NOMO-1 (cell line): ENCODE data around the gene STK16.
"Not testable (repeated sequence)": the region's sequence is repeated elsewhere in the genome, so short reads cannot be mapped to it uniquely, and the experiment has no call there.

Experiments
- DNase-seq, 2 experiments: peaks; one replicate each; lab custom pipeline; 2025; ENCODE audit not compliant: unreplicated experiment in 2 of 2; lab: John Stamatoyannopoulos, UW

The STK16 gene, protein sequence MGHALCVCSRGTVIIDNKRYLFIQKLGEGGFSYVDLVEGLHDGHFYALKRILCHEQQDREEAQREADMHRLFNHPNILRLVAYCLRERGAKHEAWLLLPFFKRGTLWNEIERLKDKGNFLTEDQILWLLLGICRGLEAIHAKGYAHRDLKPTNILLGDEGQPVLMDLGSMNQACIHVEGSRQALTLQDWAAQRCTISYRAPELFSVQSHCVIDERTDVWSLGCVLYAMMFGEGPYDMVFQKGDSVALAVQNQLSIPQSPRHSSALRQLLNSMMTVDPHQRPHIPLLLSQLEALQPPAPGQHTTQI

DNA sequence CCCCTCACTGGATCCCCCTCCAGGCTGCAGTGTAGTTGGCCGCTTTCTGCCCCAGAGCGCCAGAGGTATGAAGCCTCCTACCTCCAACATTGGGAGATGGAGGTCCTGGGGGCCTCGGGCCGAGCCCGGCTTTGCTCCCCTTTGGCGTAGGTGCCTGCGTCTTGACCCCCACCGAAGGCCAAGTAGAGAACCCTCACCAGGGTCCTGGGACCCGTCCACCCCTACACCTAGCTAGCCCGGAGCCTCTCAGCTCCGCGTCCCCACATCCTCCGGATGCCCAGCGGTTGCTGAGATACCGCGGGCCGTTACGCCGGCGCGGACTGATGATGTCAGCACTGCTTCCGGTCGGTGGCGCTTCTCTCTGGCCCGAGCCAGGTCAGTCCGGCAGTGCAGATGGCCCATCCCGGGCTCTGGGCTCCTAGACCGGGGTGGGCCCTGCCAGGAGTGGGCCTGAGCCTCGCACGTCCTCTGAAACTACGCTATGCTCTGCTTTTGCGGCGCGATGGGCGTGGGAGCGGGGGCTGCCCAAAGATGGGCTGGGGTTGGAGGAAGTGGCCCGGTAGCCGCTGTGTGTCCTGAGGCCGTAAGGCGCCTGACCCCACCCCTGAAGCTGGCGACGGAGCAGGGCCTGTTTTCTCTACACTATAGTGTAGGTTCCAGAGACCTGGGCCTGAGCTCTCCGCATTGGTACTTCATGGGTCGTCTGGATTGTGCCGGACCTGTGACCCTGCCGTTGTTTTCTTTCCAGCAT lies at the start of gene STK16, which contains the start of gene GLB1L:
Gene STK16 (plus strand): TSS at position 332 of the 751 bp plus-strand sequence. CDS start 521 bp downstream, outside the sequence.
Gene GLB1L (minus strand): TSS at position 297 of the 751 bp plus-strand sequence. CDS start 1,871 bp downstream, outside the sequence.
- DNase-seq, result peak; percentile 78 to 84

DNA sequence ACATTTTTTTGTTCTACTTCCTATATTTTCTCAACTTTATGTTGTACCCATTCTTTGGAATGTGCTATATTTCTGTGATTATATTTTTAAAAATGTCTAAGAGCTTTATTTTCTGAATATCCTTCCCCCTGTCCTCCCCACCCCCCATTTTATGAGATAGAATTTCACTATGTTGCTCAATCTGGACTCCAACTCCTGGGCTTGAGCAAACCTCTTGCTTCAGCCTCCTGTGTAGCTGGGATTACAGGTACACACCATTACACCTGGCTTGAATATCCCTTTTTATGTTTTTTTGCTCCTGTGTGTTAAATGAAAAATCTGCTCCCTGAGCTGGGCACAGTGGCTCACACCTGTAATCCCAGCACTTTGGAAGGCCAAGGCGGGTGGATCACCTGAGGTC lies 47.9 kb upstream of the STK16 start:
- DNase-seq, result no peak

DNA sequence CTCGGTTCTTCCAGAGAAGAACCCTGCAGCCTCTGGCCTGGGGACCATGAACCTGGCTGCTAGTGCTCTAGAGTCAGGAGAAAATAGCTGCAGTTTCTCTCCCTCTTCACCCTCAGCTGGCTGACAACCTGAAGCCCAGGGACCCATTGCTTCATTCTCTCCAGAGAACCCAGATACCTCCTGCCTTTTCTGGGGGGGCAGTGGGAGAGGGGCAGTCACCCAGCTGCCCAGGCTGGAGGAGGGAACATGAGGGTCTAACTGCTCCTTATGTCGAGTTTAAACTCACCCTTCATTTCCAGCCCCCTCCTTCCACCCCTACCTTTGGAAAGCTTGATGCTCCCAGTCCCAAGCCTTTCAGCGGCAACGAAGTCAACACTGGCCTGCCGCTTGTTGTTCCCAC lies 46.3 kb upstream of the STK16 start:
- no peak for DNase-seq

DNA sequence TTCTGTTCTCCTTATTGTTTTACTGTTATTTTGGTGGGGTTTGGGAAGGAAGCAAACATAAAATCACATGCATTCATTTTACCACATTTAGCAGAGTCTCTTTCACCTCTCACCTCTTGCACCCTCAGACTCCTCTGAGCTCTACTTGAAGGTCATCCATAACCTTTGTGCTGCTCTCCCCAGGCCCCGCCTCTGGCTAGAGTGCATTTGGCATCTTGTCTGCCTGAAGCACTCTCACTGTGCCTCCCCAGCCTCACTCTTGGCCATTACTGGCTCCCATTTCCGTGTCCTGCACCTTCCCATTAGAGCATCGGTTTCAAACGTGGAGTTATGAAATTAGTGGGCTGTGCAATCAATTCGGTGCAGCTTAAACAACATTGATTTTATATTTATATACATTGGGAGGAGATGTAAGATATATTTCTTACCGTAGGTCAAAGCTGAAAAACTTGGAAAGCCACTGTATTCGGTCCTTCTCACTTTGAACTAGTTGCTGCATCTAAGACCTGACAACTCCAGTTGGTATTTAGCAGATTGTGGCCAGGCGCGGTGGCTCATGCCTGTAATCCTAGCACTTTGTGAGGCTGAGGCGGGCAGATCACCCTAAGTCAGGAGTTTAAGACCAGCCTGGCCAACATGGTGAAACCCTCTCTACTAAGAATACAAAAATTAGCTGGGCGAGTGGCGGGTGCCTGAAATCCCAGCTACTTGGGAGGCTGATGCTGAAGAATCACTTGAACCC lies 45.6 kb upstream of the STK16 start:
- DNase-seq, result no peak

DNA sequence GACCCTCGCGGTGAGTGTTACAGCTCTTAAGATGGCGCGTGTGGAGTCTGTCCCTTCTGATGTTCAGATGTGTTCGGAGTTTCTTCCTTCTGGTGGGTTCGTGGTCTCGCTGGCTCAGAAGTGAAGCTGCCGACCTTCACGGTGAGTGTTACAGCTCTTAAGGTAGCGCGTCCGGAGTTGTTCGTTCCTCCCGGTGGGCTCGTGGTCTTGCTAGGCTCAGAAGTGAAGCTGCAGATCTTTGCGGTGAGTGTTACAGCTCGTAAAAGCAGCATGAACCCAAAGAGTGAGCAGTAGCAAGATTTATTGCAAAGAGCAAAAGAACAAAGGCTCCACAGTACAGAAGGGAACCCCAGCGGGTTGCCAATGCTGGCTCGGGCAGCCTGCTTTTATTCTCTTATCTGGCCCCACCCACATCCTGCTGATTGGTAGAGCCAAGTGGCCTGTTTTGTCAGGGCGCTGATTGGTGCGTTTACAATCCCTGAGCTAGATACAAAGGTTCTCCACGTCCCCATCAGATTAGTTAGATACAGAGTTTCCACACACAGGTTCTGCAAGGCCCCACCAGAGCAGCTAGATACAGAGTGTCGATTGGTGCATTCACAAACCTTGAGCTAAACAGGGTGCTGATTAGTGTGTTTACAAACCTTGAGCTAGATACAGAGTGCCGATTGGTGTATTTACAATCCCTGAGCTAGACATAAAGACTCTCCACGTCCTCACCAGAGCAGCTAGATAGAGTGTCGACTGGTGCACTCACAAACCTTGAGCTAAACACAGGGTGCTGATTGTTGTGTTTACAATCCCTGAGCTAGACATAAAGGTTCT lies 44.6 kb upstream of the STK16 start:
- not testable (repeated sequence) for DNase-seq

DNA sequence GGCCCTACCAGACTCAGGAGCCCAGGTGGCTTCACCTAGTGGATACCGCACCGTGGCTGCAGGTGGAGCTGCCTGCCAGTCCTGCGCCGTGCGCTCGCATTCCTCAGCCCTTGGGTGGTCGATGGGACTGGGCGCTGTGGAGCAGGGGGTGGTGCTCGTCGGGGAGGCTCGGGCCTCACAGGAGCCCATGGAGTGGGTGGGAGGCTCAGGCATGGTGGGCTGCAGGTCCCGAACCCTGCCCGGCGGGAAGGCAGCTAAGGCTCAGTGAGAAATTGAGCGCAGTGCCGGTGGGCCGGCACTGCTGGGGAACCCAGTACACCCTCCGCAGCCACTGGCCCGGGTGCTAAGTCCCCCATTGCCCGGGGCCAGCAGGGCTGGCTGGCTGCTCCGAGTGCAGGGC lies 43.9 kb upstream of the STK16 start:
- not testable (repeated sequence) for DNase-seq

DNA sequence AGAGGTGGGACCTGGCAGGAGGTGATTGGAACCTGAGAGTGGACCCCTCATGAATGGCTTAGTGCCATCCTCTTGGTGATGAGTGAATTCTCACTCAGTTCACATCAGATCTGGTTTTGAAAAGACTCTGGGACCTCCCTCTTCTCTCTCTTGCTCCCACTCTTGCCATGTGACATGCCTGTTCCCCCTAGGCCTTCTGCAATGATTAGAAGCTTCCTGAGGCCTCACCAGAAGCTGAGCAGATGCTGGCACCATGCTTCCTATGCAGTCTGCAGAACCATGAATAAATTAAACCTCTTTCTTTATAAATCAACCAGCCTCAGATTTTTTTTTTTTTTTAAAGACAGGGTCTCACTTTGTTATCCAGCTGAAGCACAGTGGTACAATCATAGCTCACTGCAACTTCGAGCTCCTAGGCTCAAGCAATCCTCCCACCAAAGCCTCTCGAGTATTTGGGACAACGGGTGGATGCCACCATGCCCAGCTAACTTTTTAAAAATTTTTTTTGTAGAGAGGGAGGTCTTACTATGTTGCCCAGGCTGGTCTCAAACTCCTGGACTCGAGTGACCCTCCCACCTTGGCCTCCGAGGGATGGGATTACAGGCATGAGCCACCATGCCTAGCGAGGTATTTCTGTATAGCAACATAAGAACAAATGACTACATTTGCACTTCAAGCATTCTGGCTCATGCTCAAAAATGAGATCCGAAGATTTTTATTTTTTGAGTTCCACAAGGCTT lies 40.7 kb upstream of the STK16 start:
- DNase-seq, result no peak

DNA sequence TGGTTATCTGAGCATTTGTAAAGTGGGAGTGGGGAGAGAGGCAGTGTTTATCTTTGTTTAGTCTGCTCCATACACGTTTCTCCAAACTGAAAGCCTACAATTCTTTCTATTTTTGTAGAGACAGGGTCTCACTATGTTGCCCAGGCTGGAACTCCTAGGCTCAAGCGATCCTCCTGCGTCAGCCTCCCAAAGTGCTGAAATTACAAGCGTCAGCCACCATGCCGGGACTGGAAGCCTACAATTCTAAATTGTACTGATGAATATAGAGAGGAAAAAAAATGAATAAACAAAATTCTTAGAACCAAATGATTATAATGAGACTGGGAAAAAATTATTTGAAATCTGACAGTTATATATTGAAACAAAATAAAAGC lies 40.1 kb upstream of the STK16 start:
- DNase-seq, result no peak

DNA sequence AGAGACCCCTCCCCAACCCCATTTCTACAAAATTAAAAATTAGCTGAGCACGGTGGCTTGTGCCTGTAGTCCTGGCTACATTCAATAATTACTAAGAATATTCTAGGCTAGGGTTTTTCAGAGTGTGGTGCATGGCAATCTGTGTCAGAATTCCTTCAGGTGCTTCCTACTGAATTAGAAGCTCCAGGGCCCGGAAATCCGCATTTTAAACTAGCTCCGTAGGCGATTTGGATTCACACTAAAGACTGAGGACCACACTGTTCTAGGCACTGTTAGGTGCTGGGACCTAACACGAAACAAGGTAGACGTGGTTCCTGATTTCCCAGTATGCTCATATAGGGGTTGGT lies 39.3 kb upstream of the STK16 start:
- no peak for DNase-seq

DNA sequence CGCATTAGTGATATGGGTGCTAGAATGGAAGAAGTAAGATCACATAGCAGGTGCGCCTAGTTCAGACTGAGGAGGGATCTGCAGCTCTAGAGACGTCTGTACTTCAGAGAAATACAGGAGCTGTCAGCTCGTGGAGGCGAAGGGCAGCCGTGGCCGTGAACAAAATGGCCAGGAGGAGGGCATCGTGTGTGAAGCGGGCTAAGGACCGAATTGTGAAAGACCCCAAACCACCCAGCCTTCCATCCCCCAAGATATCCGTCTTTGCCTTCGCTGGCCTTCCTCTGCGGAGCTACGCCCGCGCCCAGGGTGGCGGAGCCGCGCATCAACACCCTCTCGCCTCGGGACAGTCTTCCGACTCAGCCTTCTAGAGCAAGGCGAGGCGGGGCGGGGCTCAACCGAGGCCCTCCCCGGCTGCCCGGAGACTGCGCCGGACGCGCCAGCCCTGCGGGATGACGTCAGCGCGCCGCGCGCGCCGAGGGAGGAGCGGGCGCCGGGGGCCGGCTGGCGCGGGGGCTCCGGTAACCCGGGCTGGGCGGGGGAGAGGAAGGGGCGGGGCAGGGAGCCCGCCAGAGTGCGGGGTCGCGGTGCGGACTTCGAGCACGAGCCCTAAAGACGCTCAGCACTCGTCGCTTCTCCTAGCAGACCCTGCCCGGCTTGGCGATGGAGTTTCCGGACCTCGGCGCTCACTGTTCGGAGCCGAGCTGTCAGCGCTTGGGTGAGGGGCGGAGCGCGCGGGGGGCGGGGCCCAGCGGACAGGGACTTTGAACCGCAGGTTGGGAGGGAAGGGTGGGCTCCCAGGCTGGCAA lies 38.7 kb upstream of the STK16 start, which contains the start of gene ZFAND2B:
Gene ZFAND2B (plus strand): TSS at position 455 of the 806 bp plus-strand sequence. CDS start 206 bp downstream, at position 661.
- DNase-seq, result peak; percentile 91 to 92

DNA sequence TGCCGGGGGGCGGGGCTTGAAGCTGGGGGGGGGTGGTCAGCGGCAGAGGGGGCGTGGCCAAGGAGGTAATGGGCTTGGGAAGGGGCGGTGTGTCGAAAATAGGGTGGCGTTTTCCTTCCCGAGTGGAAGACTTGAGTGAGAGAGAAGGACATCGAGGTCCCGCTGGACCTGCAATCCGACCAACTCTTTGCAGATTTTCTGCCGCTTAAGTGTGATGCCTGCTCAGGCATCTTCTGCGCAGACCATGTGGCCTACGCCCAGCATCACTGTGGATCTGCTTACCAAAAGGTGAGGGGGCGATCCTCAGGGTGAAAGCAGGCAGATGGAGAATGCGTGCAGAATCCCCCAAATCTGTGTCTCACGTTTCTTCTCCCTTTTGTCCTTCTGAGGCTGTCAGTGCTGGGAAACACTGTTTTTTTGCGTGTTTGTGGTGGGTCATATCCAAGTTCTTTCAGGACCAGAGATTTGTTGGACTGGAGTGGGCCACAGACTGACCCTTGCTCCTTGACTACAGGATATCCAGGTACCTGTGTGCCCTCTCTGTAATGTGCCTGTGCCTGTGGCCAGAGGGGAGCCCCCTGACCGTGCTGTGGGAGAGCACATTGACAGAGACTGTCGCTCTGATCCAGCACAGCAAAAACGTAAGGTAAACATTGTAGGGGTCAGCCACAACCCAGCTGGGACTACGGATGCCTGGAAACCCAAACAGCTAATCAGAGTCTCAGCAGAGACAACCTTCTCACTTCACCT lies 38.0 kb upstream of the STK16 start:
- peak in 1 of 2 experiments; percentile 29 for DNase-seq

DNA sequence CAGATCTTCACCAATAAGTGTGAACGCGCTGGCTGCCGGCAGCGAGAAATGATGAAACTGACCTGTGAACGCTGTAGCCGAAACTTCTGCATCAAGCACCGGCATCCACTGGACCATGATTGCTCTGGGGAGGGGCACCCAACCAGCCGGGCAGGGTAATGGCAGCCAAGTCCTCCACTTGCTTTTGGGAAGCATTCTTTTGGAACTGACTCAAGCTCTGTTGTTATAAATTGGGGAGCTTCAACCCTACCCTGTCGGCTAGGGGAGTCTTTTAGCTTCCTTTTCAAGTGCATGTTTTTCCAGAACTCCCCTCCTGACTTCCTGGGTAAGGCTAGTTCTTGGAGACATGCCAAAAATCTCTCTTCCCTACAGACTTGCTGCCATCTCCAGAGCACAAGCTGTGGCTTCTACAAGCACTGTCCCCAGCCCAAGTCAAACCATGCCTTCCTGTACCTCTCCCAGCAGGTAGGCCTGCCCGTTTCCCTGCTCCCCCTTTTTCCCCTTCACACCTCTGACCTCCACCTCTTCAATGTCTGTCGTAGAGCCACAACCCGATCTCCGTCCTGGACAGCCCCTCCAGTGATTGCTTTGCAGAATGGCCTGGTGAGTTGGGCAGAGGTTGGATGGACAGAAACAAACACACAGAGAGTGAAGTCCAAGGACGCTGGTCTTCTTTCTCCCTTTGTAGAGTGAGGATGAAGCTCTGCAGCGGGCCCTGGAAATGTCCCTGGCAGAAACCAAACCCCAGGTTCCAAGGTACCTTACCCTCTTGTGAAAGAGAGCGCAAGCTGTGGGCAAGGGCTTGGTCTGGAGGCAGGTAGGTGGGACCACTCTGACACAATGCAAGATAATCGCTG lies 37.2 kb upstream of the STK16 start:
- DNase-seq, result no peak

DNA sequence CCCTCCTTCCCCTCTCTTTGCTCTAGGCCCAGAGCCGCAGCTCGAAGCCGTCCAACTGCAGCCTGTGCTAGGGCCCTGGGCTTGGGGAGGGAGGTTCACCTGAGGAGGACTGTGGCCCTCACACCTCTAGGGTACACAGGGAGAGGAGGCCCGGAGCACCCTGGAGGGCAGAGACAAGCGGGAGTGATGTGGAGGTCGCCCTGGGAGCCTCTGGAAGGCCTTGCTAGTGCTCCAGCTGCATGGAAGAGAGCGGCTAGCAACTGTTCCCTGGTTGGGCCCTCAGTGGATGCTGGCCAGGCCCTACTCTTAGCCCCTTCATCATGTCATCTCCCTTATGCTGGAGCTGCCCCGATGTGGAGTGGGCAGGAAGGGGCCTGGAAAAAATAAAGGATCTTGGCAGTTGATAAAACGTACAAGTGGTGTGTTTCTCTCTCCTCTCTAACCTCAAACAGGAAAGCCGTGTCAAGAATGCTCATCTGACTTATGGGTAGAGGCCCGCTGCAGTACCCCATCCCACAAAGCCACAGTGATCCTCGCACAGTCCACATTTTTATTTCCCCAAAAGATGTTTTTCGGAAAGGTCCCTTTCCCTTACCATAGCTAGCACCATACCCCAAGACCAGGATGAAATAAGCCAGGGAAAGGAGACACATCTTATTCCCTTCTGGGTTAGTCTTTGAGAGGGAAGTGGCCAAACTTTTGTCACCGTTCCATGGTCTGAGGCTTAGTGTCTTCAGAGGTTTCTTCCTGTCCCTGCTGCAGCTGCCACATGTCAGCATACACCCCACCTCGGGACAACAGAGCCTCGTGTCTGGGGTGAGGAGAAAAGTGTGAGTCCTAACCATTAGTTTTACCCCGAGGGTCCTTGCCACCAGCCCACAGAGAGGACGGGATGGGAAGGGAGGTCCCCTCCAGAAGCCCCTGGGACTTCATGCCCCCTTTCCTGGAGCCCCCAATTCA lies 35.8 kb upstream of the STK16 start:
- no peak for DNase-seq

DNA sequence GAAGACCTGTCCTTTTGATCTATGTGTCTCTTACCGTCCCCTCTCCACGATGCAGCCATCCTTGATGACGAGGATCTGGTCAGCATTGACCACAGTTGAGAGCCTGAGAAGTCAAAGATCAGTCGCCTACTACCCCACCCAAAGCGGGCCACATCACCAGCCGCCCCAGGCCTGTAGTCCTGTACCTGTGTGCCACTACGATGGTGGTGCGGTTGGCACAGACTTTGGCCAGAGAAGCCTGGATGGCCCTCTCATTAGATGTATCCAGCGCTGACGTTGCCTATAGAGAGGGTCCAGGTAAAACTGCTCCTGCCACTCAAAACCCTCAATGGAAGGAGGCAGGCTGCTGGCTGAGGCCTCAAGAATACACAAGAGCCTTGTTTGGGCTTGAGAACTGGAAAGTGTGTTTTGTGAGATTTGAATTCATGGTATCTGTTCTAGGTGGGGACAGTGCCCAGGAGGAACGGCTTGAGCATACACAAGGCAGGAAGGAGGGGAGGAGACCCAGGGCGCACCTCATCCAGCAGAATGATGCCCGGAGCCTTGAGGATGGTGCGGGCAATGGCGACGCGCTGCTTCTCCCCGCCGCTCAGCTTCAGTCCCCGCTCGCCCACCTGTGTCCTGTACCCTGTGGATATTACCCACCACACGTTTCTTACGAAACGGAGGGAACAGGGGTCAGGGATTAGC lies 34.9 kb upstream of the STK16 start:
- no peak for DNase-seq

DNA sequence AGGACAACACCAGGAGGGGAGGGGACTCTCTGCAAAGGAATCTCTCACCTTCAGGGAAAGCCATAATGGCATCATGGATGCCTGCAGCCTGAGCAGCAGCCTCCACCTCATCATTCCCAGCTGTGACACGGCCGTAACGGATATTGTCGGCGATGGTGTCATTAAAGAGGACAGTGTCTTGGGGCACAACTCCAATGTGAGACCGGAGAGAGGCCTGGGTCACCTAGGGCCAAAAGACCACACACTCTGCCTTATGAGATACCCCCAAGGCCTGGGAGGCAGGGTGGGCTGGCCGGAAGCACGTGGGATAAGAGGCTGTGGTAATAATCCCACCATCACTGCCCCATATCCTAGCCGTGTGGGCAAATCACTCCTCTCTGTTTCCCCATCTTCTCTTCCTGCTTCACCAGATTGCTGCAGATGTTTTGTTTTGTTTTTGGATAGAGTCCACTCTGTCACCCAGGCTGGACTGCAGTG lies 34.4 kb upstream of the STK16 start:
- DNase-seq, result no peak

DNA sequence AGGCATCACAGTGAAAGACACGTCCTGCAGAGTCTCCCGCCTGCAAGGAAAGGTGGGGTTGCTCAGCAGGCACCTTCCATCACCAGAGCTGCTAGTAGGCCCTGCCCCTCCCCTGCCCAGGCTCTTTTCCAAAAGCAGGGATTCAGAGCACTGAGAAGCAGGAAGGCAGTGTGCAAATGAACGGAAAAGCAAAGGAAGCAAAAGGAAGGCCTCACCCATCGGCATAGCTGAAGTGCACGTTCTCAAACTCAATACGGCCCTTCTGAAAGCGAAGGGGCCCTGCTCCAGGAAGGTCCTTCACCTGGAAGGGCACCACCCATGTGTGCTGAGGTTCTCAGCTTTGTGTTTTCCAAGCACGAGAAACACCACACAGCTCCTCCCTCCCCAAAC lies 32.3 kb upstream of the STK16 start:
- no peak for DNase-seq
